NOMO-1 treated with DMSO at 0.1 percent for 48 hours (cell line): ENCODE results near the gene CDC42EP1.
"Not testable (repeated sequence)": the region's sequence is repeated elsewhere in the genome, so short reads cannot be mapped to it uniquely, and the experiment has no call there.

ENCODE experiments used
- DNase-seq: peaks from one replicate; lab custom pipeline; 2025; ENCODE audit not compliant: unreplicated experiment; lab: John Stamatoyannopoulos, UW

CDC42EP1 gene

DNA sequence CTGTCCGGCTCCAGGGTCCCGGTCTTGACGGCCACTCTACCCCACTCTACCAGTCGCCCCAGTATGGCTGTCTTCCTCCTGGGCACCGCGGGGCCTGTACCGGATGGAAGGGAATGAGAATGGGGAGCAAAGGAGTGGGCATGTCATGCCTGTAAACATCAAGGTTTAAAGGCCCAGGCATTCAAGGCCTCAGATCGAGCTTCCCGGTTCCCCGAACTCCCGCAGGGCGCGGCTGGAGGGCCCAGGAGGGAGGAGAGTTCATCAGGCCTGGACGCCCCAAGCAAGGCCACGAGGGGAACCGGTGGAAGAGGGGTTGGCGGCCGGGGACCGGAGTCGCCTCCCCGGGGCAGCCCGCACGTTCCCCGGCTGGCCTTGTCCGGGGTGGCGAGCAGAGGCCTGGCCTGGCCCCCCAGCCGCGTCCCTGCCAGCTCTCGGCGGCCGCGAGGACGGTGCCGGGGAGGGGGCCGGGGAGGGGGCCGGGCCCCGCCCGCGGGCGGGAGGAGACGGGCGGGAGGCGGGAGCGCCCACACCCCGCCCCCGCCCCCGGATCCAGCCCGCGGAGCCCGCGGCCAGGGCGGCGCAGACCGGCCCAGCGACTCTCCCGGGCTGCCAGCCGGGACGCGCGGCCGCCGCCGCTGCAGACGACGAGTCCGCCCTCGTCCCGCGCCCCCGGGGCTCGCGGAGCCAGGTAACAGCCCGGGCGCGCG lies at the start of gene CDC42EP1:
CDC42EP1 (plus strand) TSS at position 580 of the 707 bp plus-strand sequence. CDS start 5,870 bp downstream, outside the sequence.
- DNase-seq: no peak

- no peak for DNase-seq
These were observed 48.7 kb upstream of the CDC42EP1 start for GRCh38 chr22:37511395-37512104.

GRCh38 chr22:37514526-37515051 lies 45.7 kb upstream of the CDC42EP1 start:
- DNase-seq: no peak

GRCh38 chr22:37515901-37516300 lies 44.4 kb upstream of the CDC42EP1 start:
- DNase-seq: no peak

DNA sequence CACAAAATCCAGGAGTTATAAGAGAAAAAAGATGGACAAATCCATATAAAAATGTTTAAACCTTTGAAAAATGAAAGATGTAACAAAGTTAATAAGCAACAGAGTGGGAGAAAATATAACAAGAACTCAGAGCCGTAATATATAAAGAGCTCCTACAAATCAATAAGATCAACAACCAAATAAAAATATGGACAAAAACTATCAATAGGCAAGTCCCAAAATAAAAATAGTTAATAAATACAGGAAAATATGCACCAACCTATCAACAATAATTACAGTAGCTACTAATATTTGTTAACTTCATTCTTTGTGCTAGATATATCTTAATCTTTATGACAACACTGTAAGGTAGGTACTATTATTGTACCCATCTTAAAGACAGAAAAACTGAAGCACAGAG lies 43.8 kb upstream of the CDC42EP1 start:
- DNase-seq: no peak

- no peak for DNase-seq
These were observed 42.3 kb upstream of the CDC42EP1 start for GRCh38 chr22:37517826-37518450.

DNA sequence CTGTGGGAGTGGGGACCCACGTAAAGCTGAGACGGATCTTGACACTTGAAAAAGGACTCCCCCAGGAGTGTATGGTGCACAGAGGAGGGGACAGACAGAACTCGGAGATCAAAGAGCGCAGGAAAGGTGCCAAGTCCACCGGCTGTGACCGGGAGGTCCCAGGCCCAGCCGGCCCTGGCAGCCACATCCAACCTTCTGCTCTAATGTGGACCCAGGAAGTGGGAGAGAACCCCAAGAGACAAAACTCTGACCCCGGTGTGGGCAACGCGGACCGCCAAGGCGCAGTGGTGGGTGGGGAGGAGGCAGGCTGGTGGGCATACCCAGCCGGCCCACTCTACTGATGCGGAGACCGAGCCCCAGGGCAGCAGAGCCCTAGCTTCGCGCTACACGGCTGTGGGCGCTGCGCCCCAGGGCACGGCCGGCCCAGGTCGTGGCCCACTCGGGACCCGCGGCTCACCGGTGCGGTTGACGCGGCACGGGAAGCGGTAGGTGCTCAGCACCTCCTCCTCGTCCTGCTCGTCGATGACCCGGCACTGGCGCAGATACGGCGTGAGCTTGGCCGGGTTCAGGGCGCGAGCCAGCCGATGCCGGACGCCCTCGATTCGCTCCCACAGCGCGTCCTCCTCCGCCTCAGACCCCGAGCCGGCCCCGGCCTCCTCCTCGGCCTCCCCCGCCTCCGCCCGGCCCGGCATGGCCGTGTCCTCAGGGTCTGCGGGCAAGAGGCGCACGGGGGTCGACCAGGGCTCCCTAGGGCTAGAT lies 41.6 kb upstream of the CDC42EP1 start:
- DNase-seq: no peak

GRCh38 chr22:37519268-37520195 lies 40.7 kb upstream of the CDC42EP1 start, which contains the start of gene CARD10:
TSS of gene CARD10 (minus strand) at chr22:37519415. CDS start at chr22:37519200, 215 bp downstream.
- DNase-seq: no peak

GRCh38 chr22:37520776-37521191 lies 39.5 kb upstream of the CDC42EP1 start:
- DNase-seq: no peak

GRCh38 chr22:37521236-37521739 lies 39.0 kb upstream of the CDC42EP1 start:
- DNase-seq: no peak

DNA sequence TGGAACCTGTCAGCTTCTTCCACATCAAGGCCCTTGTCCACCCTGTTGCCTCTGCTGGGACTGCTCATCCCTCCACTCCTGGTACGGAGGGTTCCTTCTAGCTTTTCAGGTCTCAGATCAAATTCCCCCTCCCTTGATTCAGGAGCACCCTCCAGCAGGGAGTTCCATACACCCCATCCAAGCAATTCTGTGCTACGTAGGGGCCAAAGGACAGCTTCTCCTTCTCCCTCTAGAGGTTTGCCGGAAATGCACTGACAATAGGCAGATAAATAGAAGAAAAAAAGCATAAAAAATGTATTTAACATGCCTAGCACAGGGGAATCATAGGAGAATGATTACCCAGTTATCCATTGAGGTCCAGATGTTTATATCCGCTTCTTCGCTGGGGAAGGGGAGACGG lies 37.8 kb upstream of the CDC42EP1 start:
- DNase-seq: no peak

- no peak for DNase-seq
These were observed 35.1 kb upstream of the CDC42EP1 start for GRCh38 chr22:37525073-37525745.

DNA sequence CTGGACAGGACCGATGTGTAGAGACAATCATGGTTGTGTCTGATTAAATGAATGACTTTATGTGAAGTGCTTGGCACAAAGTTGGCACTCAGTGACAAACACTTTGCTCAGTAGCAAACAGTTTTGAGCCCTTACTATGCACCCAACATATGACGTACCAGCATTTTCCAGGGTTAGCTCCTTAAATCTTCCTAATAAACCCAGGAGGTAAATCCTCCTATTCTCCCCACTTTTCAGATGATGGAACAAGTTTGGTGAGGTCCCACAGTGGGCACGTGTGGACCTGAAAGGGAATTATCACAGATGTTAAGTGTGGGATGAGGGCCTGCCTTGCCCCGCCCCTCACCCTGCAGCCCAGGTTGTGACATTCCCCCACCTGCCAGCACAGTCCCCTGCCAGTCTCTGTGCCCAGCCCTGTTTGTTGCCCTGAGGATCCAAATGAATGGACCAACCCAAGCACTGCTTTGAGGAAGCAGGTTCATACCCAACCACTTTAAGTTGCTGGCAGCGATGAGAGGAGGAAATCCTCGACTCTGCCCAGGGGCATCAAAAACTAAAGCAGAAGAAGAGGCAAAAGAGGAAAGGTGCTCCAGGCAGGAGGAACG lies 34.4 kb upstream of the CDC42EP1 start:
- DNase-seq: no peak

- DNase-seq: no peak
These were observed 33.9 kb upstream of the CDC42EP1 start for GRCh38 chr22:37526376-37526775.

DNA sequence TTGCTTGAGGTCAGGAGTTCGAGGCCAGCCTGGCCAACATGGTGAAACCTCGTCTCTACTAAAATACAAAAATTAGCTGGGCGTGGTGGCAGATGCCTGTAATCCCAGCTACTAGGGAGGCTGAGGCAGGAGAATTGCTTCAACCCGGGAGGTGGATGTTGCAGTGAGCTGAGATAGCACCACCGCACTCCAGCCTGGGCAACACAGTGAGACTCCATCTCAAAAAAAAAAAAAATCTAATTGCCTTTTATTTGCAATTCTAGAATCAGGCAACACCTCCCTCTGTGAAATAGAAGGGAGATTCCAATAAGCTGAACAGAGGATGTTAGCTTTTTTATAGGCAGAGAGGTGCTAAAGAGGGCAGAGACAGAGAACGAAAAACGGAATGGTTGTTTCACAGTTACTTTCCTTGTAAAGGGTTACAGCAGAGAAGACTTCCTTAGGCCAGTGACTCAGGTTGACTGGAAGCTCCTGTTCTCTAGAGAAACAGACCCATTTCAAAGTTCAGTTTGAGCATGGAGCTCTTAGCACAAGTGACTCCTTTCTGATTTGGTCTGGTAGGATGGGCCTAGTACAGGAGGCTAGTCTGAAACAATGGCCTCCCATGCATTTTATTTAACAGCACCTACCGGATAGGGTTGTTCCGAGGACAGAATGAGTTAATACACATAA lies 33.1 kb upstream of the CDC42EP1 start:
- DNase-seq: not testable (repeated sequence)

DNA sequence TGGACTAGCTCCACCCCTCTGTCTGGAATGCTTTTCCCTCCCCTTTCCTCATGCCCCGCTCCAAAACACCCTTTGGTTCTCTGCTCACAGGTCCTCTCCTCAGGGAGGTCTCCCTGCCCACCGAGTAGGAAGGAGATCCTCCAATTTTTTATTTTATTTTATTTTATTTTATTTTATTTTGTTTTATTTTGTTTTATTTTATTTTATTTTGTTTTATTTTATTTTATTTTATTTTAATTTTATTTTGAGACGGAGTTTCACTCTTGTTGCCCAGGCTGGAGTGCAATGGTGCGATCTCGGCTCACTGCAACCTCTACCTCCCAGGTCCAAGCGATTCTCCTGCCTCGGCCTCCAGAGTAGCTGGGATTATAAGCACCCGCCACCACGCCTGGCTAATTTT lies 32.3 kb upstream of the CDC42EP1 start:
- not testable (repeated sequence) for DNase-seq

DNA sequence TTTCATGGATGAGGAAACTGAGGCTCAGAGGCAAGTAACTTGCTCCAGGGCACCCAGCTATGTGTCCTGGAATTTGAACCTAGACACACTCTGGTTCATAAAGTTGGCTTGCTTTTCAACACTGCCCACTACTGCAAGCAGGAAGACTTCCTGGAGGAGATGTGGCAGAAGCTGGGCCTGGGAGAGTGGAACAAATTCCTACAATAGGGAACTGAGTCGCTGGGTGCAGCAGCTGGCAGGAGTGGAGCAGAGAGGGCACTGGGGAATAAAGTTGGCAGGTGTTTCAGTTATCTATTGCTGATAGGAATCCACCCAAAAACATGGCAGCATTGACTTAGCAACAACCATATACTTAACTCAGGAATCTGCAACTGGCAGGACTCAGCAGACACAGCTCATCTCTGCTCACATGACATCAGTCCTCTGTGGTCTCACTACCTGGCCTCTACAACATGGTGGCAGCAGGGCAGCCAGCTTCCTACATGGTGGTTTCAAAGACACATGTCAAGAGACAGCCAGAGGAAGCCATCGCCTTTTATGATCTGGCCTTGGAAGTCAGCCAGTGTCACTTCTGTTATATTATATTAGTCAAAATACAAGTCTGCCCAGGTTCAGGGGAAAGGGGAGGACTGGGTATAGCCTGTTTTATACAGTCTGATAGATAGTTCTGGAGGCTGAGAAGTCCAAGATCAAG lies 30.5 kb upstream of the CDC42EP1 start:
- peak; percentile 44 for DNase-seq

DNA sequence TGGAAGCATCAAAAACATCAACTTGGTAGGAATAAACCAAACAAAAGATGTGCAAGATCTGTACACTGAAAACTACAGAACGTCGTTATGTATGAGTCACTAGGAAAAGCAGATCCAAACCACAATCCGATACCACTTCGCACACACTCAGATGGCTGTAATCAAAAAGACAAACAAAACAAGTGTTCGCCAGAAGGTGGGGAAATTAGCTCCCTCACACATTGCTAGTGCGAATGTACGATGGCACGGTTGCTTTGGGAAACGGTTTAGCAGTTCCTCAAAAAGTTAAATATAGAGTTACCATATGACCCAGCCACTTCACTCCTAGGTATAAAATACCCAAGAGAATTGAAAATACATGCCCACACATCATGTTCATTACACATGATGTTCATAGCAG lies 26.3 kb upstream of the CDC42EP1 start:
- peak; percentile 87 for DNase-seq
